AG10803 (cell line): ENCODE data around the gene STX12.
"Not testable (repeated sequence)": the region's sequence is repeated elsewhere in the genome, so short reads cannot be mapped to it uniquely, and the experiment has no call there.

Source experiments
- DNase-seq: peaks from one replicate; pipeline ENCODE4 v3.0.0; 2010; ENCODE audit warnings: low read depth
- H3K4me3 ChIP-seq: 2 replicates; pipeline ENCODE4 v1.5.1; 2011; ENCODE audit warnings: mild to moderate bottlenecking, low read length, control low read depth
- CTCF ChIP-seq: conservative IDR thresholded peaks from 2 replicates; pipeline ENCODE4 v1.5.1; 2011; ENCODE audit warnings: mild to moderate bottlenecking, low read length, control low read depth, inconsistent platforms

STX12 gene

GRCh38 chr1:27774654-27775053 lies 1.6 kb downstream of the STX12 start:
- DNase-seq = no peak
- H3K4me3 ChIP-seq = peak overlapping the region; percentile 97; the same call in 1 of the 2 replicates
- TF ChIP-seq CTCF = no peak

- DNase-seq = not testable (repeated sequence)
Observed at GRCh38 chr1:27775336-27775735, 2.3 kb downstream of the STX12 start.

GRCh38 chr1:27776276-27776675 lies 3.3 kb downstream of the STX12 start:
- H3K4me3 ChIP-seq, DNase-seq: not testable (repeated sequence)

More at GRCh38 chr1:27775336-27775735, 2.3 kb downstream of the STX12 start:
- not testable (repeated sequence) for H3K4me3 ChIP-seq

GRCh38 chr1:27778056-27778455 lies 5.0 kb downstream of the STX12 start:
- no peak for TF ChIP-seq CTCF
- no peak overlapping the region for H3K4me3 ChIP-seq
- no peak for DNase-seq

GRCh38 chr1:27779122-27779521 lies 6.1 kb downstream of the STX12 start:
- no peak for DNase-seq
- no peak for TF ChIP-seq CTCF
- no peak overlapping the region for H3K4me3 ChIP-seq

- DNase-seq = no peak
- H3K4me3 ChIP-seq = no peak overlapping the region
- no peak for TF ChIP-seq CTCF
Observed at GRCh38 chr1:27782950-27783349, 9.9 kb downstream of the STX12 start.

- TF ChIP-seq CTCF = no peak
- H3K4me3 ChIP-seq = no peak overlapping the region
- DNase-seq = no peak
Observed at GRCh38 chr1:27784700-27785099, 11.7 kb downstream of the STX12 start.

GRCh38 chr1:27785781-27786455 lies 12.9 kb downstream of the STX12 start:
- no peak for TF ChIP-seq CTCF
- DNase-seq = peak; percentile 39

More at GRCh38 chr1:27785781-27786455, 12.9 kb downstream of the STX12 start:
- no peak overlapping the region for H3K4me3 ChIP-seq
